ENCODE data around the gene ACTN3. TPM values are rescaled to one million over a fixed set of nuclear protein-coding genes. Genes with fewer than 3 reads are reported as not detected.

ACTN3 gene
- total and polyA plus RNA-seq, 2 experiments from 2014 or later: 6.3 to 7.3 TPM

- TF ChIP-seq ZNF462 (CRISPR knock-in tag; IDR thresholded peaks at IDR 0.05) (no peak), STAT1 (IDR thresholded peaks at IDR 0.05; ENCODE audit: unreplicated experiment) (no peak)
Measured at GRCh38 chr11:66567787-66568123, 21.1 kb downstream of the ACTN3 start (continued).

- H3K36me3 ChIP-seq (ENCODE audit: insufficient read depth): no peaks in the 10 kb centered on the region
- H3K4me3 ChIP-seq: peak within 1 kb of the TSS; percentile 57
- Mint-ChIP-seq H3K36me3 (ENCODE audit: low read depth) (peaks cover 7% of the 10 kb centered on the region), H3K27me3 (ENCODE audit: insufficient read depth, low read depth, poor library complexity) (peaks cover 22% of the 10 kb centered on the region), H3K9me3 (peaks cover 16% of the 10 kb centered on the region; the same call in 2 of the 3 replicates), H3K4me1 (peaks cover 21% of the 10 kb centered on the region), H3K4me3 (peak within 1 kb of the TSS; percentile 58), H3K27ac (no peak within 1 kb of the TSS)
- no peaks in the 10 kb centered on the region for H3K9me2 ChIP-seq (ENCODE audit: insufficient read depth)
- no peaks in the 10 kb centered on the region for H4K20me1 ChIP-seq (replicated peaks; ENCODE audit: insufficient read depth)
- H3K79me2 ChIP-seq (replicated peaks; ENCODE audit: insufficient read depth): no peaks in the 10 kb centered on the region
- peaks cover 6% of the 10 kb centered on the region; the same call in 1 of the 2 replicates for H3K27me3 ChIP-seq (ENCODE audit: insufficient read depth)
- peak within 1 kb of the TSS; percentile 91 for H2AFZ ChIP-seq
- no peak for TF ChIP-seq ZNF331 (CRISPR knock-in tag; IDR thresholded peaks at IDR 0.05; ENCODE audit: low read depth)
- TF ChIP-seq EZH2phosphoT487 (IDR thresholded peaks at IDR 0.05; ENCODE audit: unreplicated experiment): no peak
- TF ChIP-seq EZH2 (IDR thresholded peaks at IDR 0.05; ENCODE audit: low read depth, unreplicated experiment): no peak
- peak; percentile 73 for TF ChIP-seq POLR2AphosphoS5 (IDR thresholded peaks at IDR 0.05; ENCODE audit: low read depth)
- no peak for TF ChIP-seq ZNF462 (CRISPR knock-in tag; IDR thresholded peaks at IDR 0.05)
- ATAC-seq: peak; percentile 65
- H3F3A ChIP-seq (replicated peaks; ENCODE audit: low read depth): peaks cover 11% of the 10 kb centered on the region; the same call in 1 of the 2 replicates
- peak within 1 kb of the TSS; percentile 78 for H3K4me2 ChIP-seq
- peak; percentile 93 for DNase-seq (ENCODE audit: low spot score)
- peak within 1 kb of the TSS; percentile 92 for H3K27ac ChIP-seq (ENCODE audit: low read depth)
- H3K4me1 ChIP-seq (ENCODE audit: insufficient read depth): peaks cover 23% of the 10 kb centered on the region
Measured at GRCh38 chr11:66568124-66568916, 21.6 kb downstream of the ACTN3 start, which contains the start of gene CTSF. TSS of gene CTSF (minus strand) at chr11:66568606. CDS start at chr11:66568486, 120 bp downstream.

Measured in GM23338 (cell line).